ENCODE results near the gene SH3RF2.

- TF ChIP-seq, protein P1, sequence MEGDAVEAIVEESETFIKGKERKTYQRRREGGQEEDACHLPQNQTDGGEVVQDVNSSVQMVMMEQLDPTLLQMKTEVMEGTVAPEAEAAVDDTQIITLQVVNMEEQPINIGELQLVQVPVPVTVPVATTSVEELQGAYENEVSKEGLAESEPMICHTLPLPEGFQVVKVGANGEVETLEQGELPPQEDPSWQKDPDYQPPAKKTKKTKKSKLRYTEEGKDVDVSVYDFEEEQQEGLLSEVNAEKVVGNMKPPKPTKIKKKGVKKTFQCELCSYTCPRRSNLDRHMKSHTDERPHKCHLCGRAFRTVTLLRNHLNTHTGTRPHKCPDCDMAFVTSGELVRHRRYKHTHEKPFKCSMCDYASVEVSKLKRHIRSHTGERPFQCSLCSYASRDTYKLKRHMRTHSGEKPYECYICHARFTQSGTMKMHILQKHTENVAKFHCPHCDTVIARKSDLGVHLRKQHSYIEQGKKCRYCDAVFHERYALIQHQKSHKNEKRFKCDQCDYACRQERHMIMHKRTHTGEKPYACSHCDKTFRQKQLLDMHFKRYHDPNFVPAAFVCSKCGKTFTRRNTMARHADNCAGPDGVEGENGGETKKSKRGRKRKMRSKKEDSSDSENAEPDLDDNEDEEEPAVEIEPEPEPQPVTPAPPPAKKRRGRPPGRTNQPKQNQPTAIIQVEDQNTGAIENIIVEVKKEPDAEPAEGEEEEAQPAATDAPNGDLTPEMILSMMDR (IDR thresholded peaks at IDR 0.05; ENCODE audit: low read depth, low read length), result no peak
- no peak for TF ChIP-seq EZH2phosphoT487 (IDR thresholded peaks at IDR 0.05; ENCODE audit: low read depth)
These were observed 38.2 kb upstream of the SH3RF2 start for GRCh38 chr5:145898171-145898570.
